NCI-H1417 (cell line): ENCODE data around the gene ZNF816.
A peak's percentile ranks its signal among the peaks of the same experiment; 100 is the strongest.
"Not testable (repeated sequence)": the region's sequence is repeated elsewhere in the genome, so short reads cannot be mapped to it uniquely, and the experiment has no call there.

Experiments
- DNase-seq, 3 experiments: peaks; one replicate each; lab custom pipeline; 2025; lab: John Stamatoyannopoulos, UW

ZNF816 gene

GRCh38 chr19:52924641-52925040 is 38.0 kb downstream of the ZNF816 start:
- not testable (repeated sequence) for DNase-seq

DNA sequence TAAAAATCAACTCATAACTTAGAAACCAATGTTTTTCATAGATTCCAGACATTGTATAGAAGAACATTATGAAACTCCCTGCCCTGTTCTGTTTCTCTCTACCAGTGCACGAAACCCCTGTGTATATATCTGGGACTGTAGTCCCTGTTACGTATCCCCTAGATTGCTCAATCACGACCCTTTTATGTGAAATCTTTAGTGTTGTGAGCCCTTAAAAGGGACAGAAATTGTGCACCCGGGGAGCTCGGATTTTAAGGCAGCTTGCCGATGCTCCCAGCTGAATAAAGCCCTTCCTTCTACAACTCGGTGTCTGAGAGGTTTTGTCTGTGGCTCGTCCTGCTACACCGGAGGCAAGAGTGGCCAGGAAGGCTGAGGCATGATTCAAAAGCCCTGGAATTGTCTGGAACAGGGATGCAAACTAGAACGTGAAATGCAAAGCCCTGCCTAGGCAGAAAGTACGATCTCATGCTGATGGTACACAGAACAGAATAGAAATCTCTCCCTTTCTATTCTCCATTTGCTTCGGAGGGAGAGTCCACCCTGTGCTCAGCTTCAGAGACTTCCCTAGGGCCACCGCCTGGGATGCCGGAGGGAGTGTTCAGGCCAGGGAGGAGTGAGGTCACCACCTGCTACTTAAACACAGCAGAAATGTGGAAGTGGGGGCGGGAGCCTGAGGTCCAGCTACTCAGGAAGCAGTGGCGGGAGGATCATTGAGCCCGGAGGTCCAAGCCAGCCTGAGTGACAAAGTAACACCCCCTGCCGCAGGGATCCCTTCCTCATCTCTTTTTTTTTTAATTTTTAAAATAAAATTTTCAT is 38.7 kb downstream of the ZNF816 start:
- DNase-seq: no peak

GRCh38 chr19:52922841-52923777 is 39.6 kb downstream of the ZNF816 start, which contains the start of gene ZNF888:
Gene ZNF888 (minus strand): TSS chr19:52923428. CDS start chr19:52917873, 5,555 bp downstream.
- DNase-seq: peak; percentile 85 to 90 (median 85)

- no peak for DNase-seq
These were observed 45.1 kb downstream of the ZNF816 start for GRCh38 chr19:52917531-52917930.

GRCh38 chr19:52910648-52911047 is 52.0 kb downstream of the ZNF816 start:
- DNase-seq: no peak

DNA sequence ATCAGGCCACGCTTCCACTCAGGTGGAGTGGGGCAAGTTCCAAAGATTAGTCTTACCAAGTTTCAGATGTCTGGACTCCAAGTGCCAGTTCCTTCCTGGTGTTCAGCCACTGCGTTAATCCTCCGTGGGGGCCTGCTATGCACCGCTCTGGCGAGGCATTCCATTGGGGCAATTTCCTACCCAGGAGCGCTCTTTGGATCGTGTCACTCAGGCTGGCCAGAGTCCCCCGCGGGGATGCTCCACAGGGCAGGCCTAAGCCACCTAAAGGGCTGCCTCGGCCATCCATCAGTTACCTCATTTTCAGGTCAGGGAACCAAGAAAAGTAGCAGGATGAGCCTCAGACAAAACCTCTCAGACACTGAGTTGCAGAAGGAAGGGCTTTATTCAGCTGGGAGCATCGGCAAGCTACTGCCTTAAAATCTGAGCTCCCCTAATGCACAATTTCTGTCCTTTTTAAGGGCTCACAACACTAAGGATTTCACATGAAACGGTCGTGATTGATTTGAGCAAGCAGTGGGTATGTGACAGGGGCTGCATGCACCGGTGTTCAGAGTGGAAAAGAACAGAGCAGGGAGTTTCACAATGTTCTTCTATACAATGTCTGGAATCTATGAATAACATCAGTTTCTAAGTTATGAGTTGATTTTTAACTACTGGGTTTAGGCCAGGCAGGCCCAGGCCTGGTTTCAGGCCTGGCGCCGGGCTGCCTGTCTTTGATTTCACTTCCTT is 58.5 kb downstream of the ZNF816 start:
- DNase-seq: not testable (repeated sequence)

GRCh38 chr19:52901842-52902241 is 60.8 kb downstream of the ZNF816 start:
- DNase-seq: no peak
